ENCODE data around the gene ITPR2.

DNA sequence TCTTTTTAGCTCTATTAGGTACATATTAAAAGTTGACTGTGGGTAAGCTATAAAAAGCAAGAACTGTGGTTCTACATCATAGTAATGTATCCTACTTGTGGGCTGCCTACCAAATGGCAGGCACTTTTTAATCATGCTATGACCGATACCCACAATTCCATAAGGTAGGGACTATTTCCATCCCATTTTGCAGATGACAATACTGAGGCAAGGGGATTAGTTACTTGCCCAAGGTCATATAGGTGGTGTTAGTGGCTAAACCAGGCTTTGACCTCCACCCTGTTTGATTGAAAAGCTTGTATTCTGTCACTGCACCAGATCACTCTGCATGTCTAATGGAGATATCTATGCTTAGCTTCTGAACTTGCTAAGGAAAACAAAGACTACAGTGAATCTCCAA lies 485.7 kb downstream of the ITPR2 start:
- no peak for TF ChIP-seq CTCF (conservative IDR thresholded peaks at IDR 0.05; ENCODE audit: low read depth, low read length)
- no peak for TF ChIP-seq EZH2phosphoT487 (IDR thresholded peaks at IDR 0.05; ENCODE audit: borderline replicate concordance, low read length)

Measured in PC-3 (cell line).